HepG2 (cell line): ENCODE results near the gene TBX21. TPM values are rescaled to one million over a fixed set of nuclear protein-coding genes. Genes with fewer than 3 reads are reported as not detected.

Experiments
- AHR ChIP-seq: IDR thresholded peaks from 2 replicates; pipeline ENCODE4 v1.6.1; 2018; ENCODE audit warnings: missing genetic modification reagents, missing compliant biosample characterization
- ATRX ChIP-seq: sonication (generic); formaldehyde crosslinking; IDR thresholded peaks from 2 replicates; pipeline ENCODE4 v1.4.0; 2020; ENCODE audit warnings: missing genetic modification reagents, borderline replicate concordance
- DMAP1 ChIP-seq: IDR thresholded peaks from 2 replicates; pipeline ENCODE4 v1.6.1; 2016
- DNMT1 ChIP-seq: sonication (generic); formaldehyde crosslinking; IDR thresholded peaks from 2 replicates; pipeline ENCODE4 v1.5.1; 2020; ENCODE audit warnings: mild to moderate bottlenecking, missing genetic modification reagents
- HDAC1 ChIP-seq: sonication (generic); formaldehyde crosslinking; IDR thresholded peaks from 2 replicates; pipeline ENCODE4 v1.5.1; 2020; ENCODE audit warnings: mild to moderate bottlenecking, missing genetic modification reagents
- HOXA9 ChIP-seq: sonication (generic); formaldehyde crosslinking; IDR thresholded peaks from 2 replicates; pipeline ENCODE4 v1.8.1; 2022; ENCODE audit warnings: missing genetic modification reagents, mild to moderate bottlenecking, moderate library complexity, borderline replicate concordance
- IRF2 ChIP-seq: IDR thresholded peaks from 2 replicates; pipeline ENCODE4 v1.6.1; 2018; ENCODE audit warnings: missing genetic modification reagents, missing compliant biosample characterization
- JUN ChIP-seq: sonication (generic); formaldehyde crosslinking; IDR thresholded peaks from 2 replicates; pipeline ENCODE4 v1.4.0; 2020; ENCODE audit warnings: mild to moderate bottlenecking, missing genetic modification reagents
- KDM5A ChIP-seq: fragments of 200-600 bp; sonication (generic); IDR thresholded peaks from 2 replicates; pipeline ENCODE4 v1.7.0; 2018; ENCODE audit warnings: antibody characterized with exemption, mild to moderate bottlenecking, low read length, borderline replicate concordance
- MBD4 ChIP-seq: IDR thresholded peaks from 2 replicates; pipeline ENCODE4 v1.6.1; 2012; ENCODE audit warnings: low read length, inconsistent platforms, borderline replicate concordance
- NFKBIZ ChIP-seq: IDR thresholded peaks from 2 replicates; pipeline ENCODE4 v1.6.1; 2018; ENCODE audit warnings: missing genetic modification reagents, missing compliant biosample characterization
- POLR2AphosphoS5 ChIP-seq: IDR thresholded peaks from 2 replicates; pipeline ENCODE4 v1.6.1; 2012; ENCODE audit warnings: low read depth, low read length
- SSRP1 ChIP-seq: IDR thresholded peaks from 2 replicates; pipeline ENCODE4 v1.6.1; 2016; ENCODE audit warnings: control low read depth
- ZFP41 ChIP-seq: sonication (generic); formaldehyde crosslinking; IDR thresholded peaks from 2 replicates; pipeline ENCODE4 v1.4.0; 2020; ENCODE audit warnings: mild to moderate bottlenecking, missing genetic modification reagents, borderline replicate concordance
- ZKSCAN8 ChIP-seq: IDR thresholded peaks from 2 replicates; pipeline ENCODE4 v1.6.1; 2016; ENCODE audit warnings: borderline replicate concordance, missing genetic modification reagents, missing compliant biosample characterization
- ZMYM4 ChIP-seq: sonication (generic); formaldehyde crosslinking; IDR thresholded peaks from 2 replicates; pipeline ENCODE4 v1.8.1; 2023; ENCODE audit warnings: mild to moderate bottlenecking, missing genetic modification reagents
- ZNF296 ChIP-seq: sonication (generic); formaldehyde crosslinking; conservative IDR thresholded peaks from 2 replicates; pipeline ENCODE4 v1.5.0; 2020; ENCODE audit warnings: mild to moderate bottlenecking, missing genetic modification reagents
- ZNF383 ChIP-seq: sonication (generic); formaldehyde crosslinking; IDR thresholded peaks from 2 replicates; pipeline ENCODE4 v1.4.0; 2020; ENCODE audit warnings: missing genetic modification reagents, mild to moderate bottlenecking, borderline replicate concordance
- ZNF567 ChIP-seq: sonication (generic); formaldehyde crosslinking; IDR thresholded peaks from 2 replicates; pipeline ENCODE4 v1.8.1; 2023; ENCODE audit warnings: mild to moderate bottlenecking, missing genetic modification reagents, borderline replicate concordance
- ZNF773 ChIP-seq: sonication (generic); formaldehyde crosslinking; IDR thresholded peaks from 2 replicates; pipeline ENCODE4 v1.4.0; 2020; ENCODE audit warnings: missing genetic modification reagents, borderline replicate concordance
- polyA plus RNA-seq, 8 experiments: library from polyadenylated mRNA; depleted of rRNA in 3 of 8; stranded (reverse) in 7 of 8; unstranded in 1 of 8; fragments of >200 nt; fragmentation: Illumina TruSeq in 4 of 8; extraction: Trizol in 4 of 8; gene quantifications; 2 replicates each; pipeline versions ENCODE4 v1.2.1 to v1.2.3, GENCODE V29; 2011 to 2016; ENCODE audit warnings: low read depth in 4 of 8, missing spikeins in 1 of 8, mixed read lengths in 1 of 8; ENCODE audit not compliant: insufficient read depth in 1 of 8
- total RNA-seq, 5 experiments: library from RNA; depleted of rRNA; stranded (reverse); fragments of >200 nt; fragmentation: Illumina TruSeq; extraction: Trizol; gene quantifications; 2 replicates each; pipeline ENCODE4 v1.2.3, GENCODE V29; 2016; ENCODE audit warnings: low read depth in 1 of 5
- TF ChIP-seq, protein P1 (sequence below): sonication (generic); formaldehyde crosslinking; IDR thresholded peaks from 2 replicates; pipeline ENCODE4 v1.5.0; 2020; ENCODE audit warnings: mild to moderate bottlenecking, missing genetic modification reagents
- TF ChIP-seq, protein P2 (sequence below): sonication (generic); formaldehyde crosslinking; IDR thresholded peaks from 2 replicates; pipeline ENCODE4 v1.4.0; 2020; ENCODE audit warnings: missing genetic modification reagents
- TF ChIP-seq, protein P3 (sequence below): sonication (generic); formaldehyde crosslinking; conservative IDR thresholded peaks from 2 replicates; pipeline ENCODE4 v1.4.0; 2020; ENCODE audit warnings: mild to moderate bottlenecking, missing genetic modification reagents, moderate library complexity
- TF ChIP-seq, protein P4 (sequence below): fragments of 450-650 bp; IDR thresholded peaks from 2 replicates; pipeline ENCODE4 v1.6.1; 2016
- TF ChIP-seq, protein P5 (sequence below): sonication (generic); IDR thresholded peaks from 2 replicates; pipeline ENCODE4 v1.6.1; 2016; ENCODE audit warnings: low read depth, borderline replicate concordance

TBX21 gene
- total and polyA plus RNA-seq, 2 of the 13 experiments (the other 11 are each of a cell fraction or from before 2014, with no cell fraction given) = not detected

GRCh38 chr17:47687748-47688147, 45.3 kb upstream of the TBX21 start (continued):
- TF ChIP-seq ZNF296 (CRISPR knock-in tag) = no peak
- TF ChIP-seq SSRP1 (CRISPR knock-in tag) = 0 out of 2 replicates have a peak, but pooled peaks have one; percentile 5
- TF ChIP-seq ZFP41 = no peak
- TF ChIP-seq, protein P1, sequence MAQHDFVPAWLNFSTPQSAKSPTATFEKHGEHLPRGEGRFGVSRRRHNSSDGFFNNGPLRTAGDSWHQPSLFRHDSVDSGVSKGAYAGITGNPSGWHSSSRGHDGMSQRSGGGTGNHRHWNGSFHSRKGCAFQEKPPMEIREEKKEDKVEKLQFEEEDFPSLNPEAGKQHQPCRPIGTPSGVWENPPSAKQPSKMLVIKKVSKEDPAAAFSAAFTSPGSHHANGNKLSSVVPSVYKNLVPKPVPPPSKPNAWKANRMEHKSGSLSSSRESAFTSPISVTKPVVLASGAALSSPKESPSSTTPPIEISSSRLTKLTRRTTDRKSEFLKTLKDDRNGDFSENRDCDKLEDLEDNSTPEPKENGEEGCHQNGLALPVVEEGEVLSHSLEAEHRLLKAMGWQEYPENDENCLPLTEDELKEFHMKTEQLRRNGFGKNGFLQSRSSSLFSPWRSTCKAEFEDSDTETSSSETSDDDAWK (CRISPR knock-in tag) = no peak
- TF ChIP-seq, protein P2, sequence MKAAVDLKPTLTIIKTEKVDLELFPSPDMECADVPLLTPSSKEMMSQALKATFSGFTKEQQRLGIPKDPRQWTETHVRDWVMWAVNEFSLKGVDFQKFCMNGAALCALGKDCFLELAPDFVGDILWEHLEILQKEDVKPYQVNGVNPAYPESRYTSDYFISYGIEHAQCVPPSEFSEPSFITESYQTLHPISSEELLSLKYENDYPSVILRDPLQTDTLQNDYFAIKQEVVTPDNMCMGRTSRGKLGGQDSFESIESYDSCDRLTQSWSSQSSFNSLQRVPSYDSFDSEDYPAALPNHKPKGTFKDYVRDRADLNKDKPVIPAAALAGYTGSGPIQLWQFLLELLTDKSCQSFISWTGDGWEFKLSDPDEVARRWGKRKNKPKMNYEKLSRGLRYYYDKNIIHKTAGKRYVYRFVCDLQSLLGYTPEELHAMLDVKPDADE = no peak
- TF ChIP-seq AHR = no peak
- peak; percentile 64; the same call in 1 of the 2 replicates for TF ChIP-seq DNMT1 (CRISPR knock-in tag)
- TF ChIP-seq HOXA9 = no peak
- TF ChIP-seq ATRX (CRISPR knock-in tag) = no peak
- TF ChIP-seq, protein P3, sequence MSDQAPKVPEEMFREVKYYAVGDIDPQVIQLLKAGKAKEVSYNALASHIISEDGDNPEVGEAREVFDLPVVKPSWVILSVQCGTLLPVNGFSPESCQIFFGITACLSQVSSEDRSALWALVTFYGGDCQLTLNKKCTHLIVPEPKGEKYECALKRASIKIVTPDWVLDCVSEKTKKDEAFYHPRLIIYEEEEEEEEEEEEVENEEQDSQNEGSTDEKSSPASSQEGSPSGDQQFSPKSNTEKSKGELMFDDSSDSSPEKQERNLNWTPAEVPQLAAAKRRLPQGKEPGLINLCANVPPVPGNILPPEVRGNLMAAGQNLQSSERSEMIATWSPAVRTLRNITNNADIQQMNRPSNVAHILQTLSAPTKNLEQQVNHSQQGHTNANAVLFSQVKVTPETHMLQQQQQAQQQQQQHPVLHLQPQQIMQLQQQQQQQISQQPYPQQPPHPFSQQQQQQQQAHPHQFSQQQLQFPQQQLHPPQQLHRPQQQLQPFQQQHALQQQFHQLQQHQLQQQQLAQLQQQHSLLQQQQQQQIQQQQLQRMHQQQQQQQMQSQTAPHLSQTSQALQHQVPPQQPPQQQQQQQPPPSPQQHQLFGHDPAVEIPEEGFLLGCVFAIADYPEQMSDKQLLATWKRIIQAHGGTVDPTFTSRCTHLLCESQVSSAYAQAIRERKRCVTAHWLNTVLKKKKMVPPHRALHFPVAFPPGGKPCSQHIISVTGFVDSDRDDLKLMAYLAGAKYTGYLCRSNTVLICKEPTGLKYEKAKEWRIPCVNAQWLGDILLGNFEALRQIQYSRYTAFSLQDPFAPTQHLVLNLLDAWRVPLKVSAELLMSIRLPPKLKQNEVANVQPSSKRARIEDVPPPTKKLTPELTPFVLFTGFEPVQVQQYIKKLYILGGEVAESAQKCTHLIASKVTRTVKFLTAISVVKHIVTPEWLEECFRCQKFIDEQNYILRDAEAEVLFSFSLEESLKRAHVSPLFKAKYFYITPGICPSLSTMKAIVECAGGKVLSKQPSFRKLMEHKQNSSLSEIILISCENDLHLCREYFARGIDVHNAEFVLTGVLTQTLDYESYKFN (CRISPR knock-in tag) = no peak
- TF ChIP-seq ZNF383 (CRISPR knock-in tag) = no peak
- no peak for TF ChIP-seq ZMYM4
- TF ChIP-seq ZKSCAN8 = no peak
- TF ChIP-seq POLR2AphosphoS5 = no peak
- TF ChIP-seq ZNF567 = no peak
- TF ChIP-seq ZNF773 (CRISPR knock-in tag) = no peak
- no peak for TF ChIP-seq JUN (CRISPR knock-in tag)
- no peak for TF ChIP-seq DMAP1 (CRISPR knock-in tag)
- TF ChIP-seq, protein P4, sequence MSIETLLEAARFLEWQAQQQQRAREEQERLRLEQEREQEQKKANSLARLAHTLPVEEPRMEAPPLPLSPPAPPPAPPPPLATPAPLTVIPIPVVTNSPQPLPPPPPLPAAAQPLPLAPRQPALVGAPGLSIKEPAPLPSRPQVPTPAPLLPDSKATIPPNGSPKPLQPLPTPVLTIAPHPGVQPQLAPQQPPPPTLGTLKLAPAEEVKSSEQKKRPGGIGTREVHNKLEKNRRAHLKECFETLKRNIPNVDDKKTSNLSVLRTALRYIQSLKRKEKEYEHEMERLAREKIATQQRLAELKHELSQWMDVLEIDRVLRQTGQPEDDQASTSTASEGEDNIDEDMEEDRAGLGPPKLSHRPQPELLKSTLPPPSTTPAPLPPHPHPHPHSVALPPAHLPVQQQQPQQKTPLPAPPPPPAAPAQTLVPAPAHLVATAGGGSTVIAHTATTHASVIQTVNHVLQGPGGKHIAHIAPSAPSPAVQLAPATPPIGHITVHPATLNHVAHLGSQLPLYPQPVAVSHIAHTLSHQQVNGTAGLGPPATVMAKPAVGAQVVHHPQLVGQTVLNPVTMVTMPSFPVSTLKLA = no peak
- TF ChIP-seq KDM5A = no peak
- TF ChIP-seq IRF2 (CRISPR knock-in tag) = no peak
- 0 out of 2 replicates have a peak, but pooled peaks have one; percentile 24 for TF ChIP-seq HDAC1
- TF ChIP-seq, protein P5, sequence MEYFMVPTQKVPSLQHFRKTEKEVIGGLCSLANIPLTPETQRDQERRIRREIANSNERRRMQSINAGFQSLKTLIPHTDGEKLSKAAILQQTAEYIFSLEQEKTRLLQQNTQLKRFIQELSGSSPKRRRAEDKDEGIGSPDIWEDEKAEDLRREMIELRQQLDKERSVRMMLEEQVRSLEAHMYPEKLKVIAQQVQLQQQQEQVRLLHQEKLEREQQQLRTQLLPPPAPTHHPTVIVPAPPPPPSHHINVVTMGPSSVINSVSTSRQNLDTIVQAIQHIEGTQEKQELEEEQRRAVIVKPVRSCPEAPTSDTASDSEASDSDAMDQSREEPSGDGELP = peak; percentile 60; the same call in 1 of the 2 replicates
- TF ChIP-seq MBD4 = no peak
- no peak for TF ChIP-seq NFKBIZ
